ENCODE results near the gene TGFB1.
"Not testable (repeated sequence)": the region's sequence is repeated elsewhere in the genome, so short reads cannot be mapped to it uniquely, and the experiment has no call there.

The TGFB1 gene

GRCh38 chr19:41299046-41299754 is 54.5 kb downstream of the TGFB1 start:
- no peak for ATAC-seq

GRCh38 chr19:41298348-41298964 is 55.3 kb downstream of the TGFB1 start:
- peak; percentile 10 to 14 for ATAC-seq

- ATAC-seq = peak in 1 of 2 donors; percentile 16
Measured at GRCh38 chr19:41297628-41298347, 55.9 kb downstream of the TGFB1 start.

GRCh38 chr19:41296433-41296871 is 57.3 kb downstream of the TGFB1 start:
- no peak for ATAC-seq

GRCh38 chr19:41295499-41295898 is 58.2 kb downstream of the TGFB1 start:
- ATAC-seq = no peak

- ATAC-seq = no peak
Measured at GRCh38 chr19:41294393-41294792, 59.3 kb downstream of the TGFB1 start.

GRCh38 chr19:41289814-41290213 is 63.9 kb downstream of the TGFB1 start:
- not testable (repeated sequence) for ATAC-seq

- no peak for ATAC-seq
Measured at GRCh38 chr19:41288673-41289530, 64.8 kb downstream of the TGFB1 start.

All from activated CD4-positive, CD25-positive, alpha-beta regulatory T cell treated with anti-CD3 and anti-CD28 coated beads, Interleukin-2, amount 50 U/mL, for 24 hours (primary cell).